ENCODE results near the gene MCFD2. TPM values are rescaled to one million over a fixed set of nuclear protein-coding genes. Genes with fewer than 3 reads are reported as not detected.

The MCFD2 gene
- total and polyA plus RNA-seq, 4 experiments from 2014 or later, result 25.1 to 43.8 (median 34.2) TPM

DNA sequence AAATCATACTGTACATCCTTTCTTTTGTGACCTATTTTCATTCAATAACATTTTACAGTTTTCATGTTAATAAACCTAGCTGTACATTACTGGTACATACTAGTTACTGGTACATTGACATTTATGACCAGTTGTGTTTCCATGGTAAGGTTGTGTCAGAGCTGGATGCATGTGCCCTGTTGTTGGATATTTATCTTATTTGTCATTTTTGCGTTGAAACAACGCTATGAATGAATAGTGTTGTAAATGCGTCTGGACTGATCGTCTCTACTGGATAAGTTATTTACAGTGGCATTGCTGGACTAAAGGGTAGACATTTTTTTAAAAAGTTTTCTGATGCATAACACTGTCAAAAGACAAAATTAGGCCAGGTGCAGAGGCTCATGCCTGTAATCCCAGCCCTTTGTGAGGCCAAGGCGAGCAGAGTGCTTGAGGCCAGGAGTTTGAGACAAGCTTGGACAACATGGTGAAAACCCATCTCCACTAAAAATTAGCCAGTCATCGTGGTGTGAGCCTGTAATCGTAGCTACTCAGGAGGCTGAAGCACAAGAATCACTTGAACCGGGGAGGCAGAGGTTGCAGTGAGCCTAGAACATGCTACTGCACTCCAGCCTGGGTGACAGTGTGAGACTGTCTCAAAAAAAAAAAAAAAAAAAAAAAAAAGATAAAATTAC, 40.2 kb downstream of the MCFD2 start:
- no peaks in the 10 kb centered on the region for H3K4me1 Mint-ChIP-seq
- Histone ChIP-seq H3K9me3 (ENCODE audit: control insufficient read depth in 1 of 2, low read length in 2 of 2) (no peaks in the 10 kb centered on the region), H3K4me1 (ENCODE audit: insufficient read depth, low read length) (no peaks in the 10 kb centered on the region), H3K27me3 (ENCODE audit: insufficient read depth, low read length) (no peaks in the 10 kb centered on the region), H3K4me3 (ENCODE audit: low read length in 2 of 2) (no peak overlapping the region), H3K27ac (ENCODE audit: low read depth, low read length) (no peak overlapping the region), H3K36me3 (ENCODE audit: insufficient read depth, low read length) (no peaks in the 10 kb centered on the region)
- H3K9me3 Mint-ChIP-seq, result no peaks in the 10 kb centered on the region
- intact Hi-C loops (cut with micrococcal nuclease), result no loop called here
- H3K27me3 Mint-ChIP-seq, result peaks cover 1 to 3% of the 10 kb centered on the region in 2 donors
- H3K36me3 Mint-ChIP-seq, result no peaks in the 10 kb centered on the region
- no peak for DNase-seq
- POLR2A ChIA-PET (ENCODE audit: partially characterized antibody), result no interaction called here
- H3K4me3 Mint-ChIP-seq, result no peak overlapping the region
- CTCF ChIA-PET (ENCODE audit: partially characterized antibody), result no interaction called here
- no peak overlapping the region for H3K27ac Mint-ChIP-seq

DNA sequence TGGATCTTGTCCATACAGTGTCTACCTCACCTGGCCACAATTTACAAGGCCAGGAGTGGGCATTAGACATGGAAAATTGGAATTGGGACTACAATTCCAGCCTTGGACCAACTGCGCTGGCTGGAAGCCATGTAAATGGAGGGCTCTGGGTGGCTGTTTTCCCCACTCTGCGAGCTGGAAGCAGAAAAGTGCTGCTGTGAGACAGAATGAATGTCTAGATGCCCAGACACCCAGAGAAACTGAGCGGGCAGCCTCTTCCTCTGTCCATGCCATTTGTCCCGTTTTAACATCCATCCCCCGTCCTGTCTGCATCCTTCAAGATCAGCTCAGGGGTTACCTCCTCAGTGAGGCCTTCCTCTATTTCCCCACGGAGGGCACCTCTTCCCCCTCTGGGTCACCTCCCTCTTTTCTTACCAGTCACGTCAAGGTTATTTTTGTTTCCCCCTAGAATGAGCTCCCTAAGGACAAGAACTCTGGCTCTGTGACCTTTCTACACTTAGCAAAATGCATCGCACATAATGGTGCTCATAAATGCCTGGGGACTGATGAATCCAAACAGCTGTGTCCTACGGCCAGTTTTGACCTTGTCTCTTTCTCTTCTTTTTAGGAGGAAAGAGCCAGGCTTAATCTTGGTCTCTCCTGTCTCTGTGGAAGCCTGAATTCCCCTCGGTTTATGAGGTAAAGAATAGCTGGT, 41.2 kb downstream of the MCFD2 start:
- DNase-seq, result no peak
- no peaks in the 10 kb centered on the region for H3K9me3 Mint-ChIP-seq
- intact Hi-C loops (cut with micrococcal nuclease), result no loop called here
- H3K27me3 ChIP-seq (ENCODE audit: insufficient read depth, low read length), result no peaks in the 10 kb centered on the region
- no peak overlapping the region for H3K27ac Mint-ChIP-seq
- H3K4me3 ChIP-seq (ENCODE audit: low read length in 2 of 2), result no peak overlapping the region
- H3K36me3 Mint-ChIP-seq, result no peaks in the 10 kb centered on the region
- H3K9me3 ChIP-seq (ENCODE audit: control insufficient read depth in 1 of 2, low read length in 2 of 2), result no peaks in the 10 kb centered on the region
- ChIA-PET CTCF (ENCODE audit: partially characterized antibody) (no interaction called here), POLR2A (ENCODE audit: partially characterized antibody) (no interaction called here)
- no peaks in the 10 kb centered on the region for H3K4me1 ChIP-seq (ENCODE audit: insufficient read depth, low read length)
- H3K4me1 Mint-ChIP-seq, result no peaks in the 10 kb centered on the region
- no peak overlapping the region for H3K4me3 Mint-ChIP-seq
- no peaks in the 10 kb centered on the region for H3K36me3 ChIP-seq (ENCODE audit: insufficient read depth, low read length)
- peaks cover 1 to 3% of the 10 kb centered on the region in 2 donors for H3K27me3 Mint-ChIP-seq
- no peak overlapping the region for H3K27ac ChIP-seq (ENCODE audit: low read depth, low read length)

DNA sequence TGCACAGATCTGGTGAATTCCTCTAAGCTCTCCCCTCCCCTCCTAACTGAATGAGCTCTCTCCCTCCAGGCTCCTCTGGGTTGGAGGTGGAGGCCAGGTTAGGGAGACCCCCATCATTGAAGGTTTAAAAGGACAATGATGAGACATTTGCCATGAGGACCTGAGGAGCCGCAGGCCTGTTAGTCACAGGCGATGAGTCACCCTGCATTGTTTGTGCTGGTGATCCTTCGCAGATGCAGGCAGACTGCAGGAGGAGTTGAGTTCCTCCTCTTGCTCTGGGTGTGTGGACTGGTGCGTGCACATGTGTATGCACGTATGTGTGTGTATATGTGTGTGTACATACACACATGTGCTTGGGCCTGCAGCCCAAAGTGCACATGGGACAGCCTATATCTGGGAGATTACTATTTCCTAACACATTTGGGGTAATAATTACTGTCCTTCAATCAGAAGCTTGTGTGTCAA, 42.0 kb downstream of the MCFD2 start:
- ChIA-PET CTCF (ENCODE audit: partially characterized antibody) (no interaction called here), POLR2A (ENCODE audit: partially characterized antibody) (no interaction called here)
- Histone ChIP-seq H3K4me3 (ENCODE audit: low read length in 2 of 2) (no peak overlapping the region), H3K9me3 (ENCODE audit: control insufficient read depth in 1 of 2, low read length in 2 of 2) (no peaks in the 10 kb centered on the region), H3K27ac (ENCODE audit: low read depth, low read length) (no peak overlapping the region), H3K4me1 (ENCODE audit: insufficient read depth, low read length) (no peaks in the 10 kb centered on the region), H3K36me3 (ENCODE audit: insufficient read depth, low read length) (no peaks in the 10 kb centered on the region), H3K27me3 (ENCODE audit: insufficient read depth, low read length) (no peaks in the 10 kb centered on the region)
- Mint-ChIP-seq H3K4me3 (no peak overlapping the region), H3K27ac (no peak overlapping the region), H3K9me3 (no peaks in the 10 kb centered on the region), H3K36me3 (no peaks in the 10 kb centered on the region), H3K4me1 (no peaks in the 10 kb centered on the region), H3K27me3 (peaks cover 1 to 4% of the 10 kb centered on the region in 2 donors)
- no peak for DNase-seq
- intact Hi-C loops (cut with micrococcal nuclease), result no loop called here

- Mint-ChIP-seq H3K4me1 (no peaks in the 10 kb centered on the region), H3K9me3 (no peaks in the 10 kb centered on the region), H3K27ac (no peak overlapping the region), H3K4me3 (no peak overlapping the region), H3K36me3 (no peaks in the 10 kb centered on the region), H3K27me3 (peaks cover 1 to 4% of the 10 kb centered on the region in 2 donors)
- intact Hi-C loops (cut with micrococcal nuclease), result no loop called here
- Histone ChIP-seq H3K27ac (ENCODE audit: low read depth, low read length) (no peak overlapping the region), H3K27me3 (ENCODE audit: insufficient read depth, low read length) (no peaks in the 10 kb centered on the region), H3K36me3 (ENCODE audit: insufficient read depth, low read length) (no peaks in the 10 kb centered on the region), H3K4me1 (ENCODE audit: insufficient read depth, low read length) (no peaks in the 10 kb centered on the region), H3K9me3 (ENCODE audit: control insufficient read depth in 1 of 2, low read length in 2 of 2) (no peaks in the 10 kb centered on the region), H3K4me3 (ENCODE audit: low read length in 2 of 2) (no peak overlapping the region)
- DNase-seq, result no peak
- CTCF ChIA-PET (ENCODE audit: partially characterized antibody), result interaction anchor here (1.0 kb wide), 1 partner anchor 23 kb away, joined by 3 read pairs; no protein-coding TSS in a partner anchor
- POLR2A ChIA-PET (ENCODE audit: partially characterized antibody), result no interaction called here
These were observed 42.6 kb downstream of the MCFD2 start for GRCh38 chr2:46872902-46873603.

GRCh38 chr2:46871976-46872381, 43.6 kb downstream of the MCFD2 start:
- Histone ChIP-seq H3K27ac (ENCODE audit: low read depth, low read length) (no peak overlapping the region), H3K27me3 (ENCODE audit: insufficient read depth, low read length) (no peaks in the 10 kb centered on the region), H3K9me3 (ENCODE audit: control insufficient read depth in 1 of 2, low read length in 2 of 2) (no peaks in the 10 kb centered on the region), H3K4me3 (ENCODE audit: low read length in 2 of 2) (no peak overlapping the region), H3K4me1 (ENCODE audit: insufficient read depth, low read length) (no peaks in the 10 kb centered on the region), H3K36me3 (ENCODE audit: insufficient read depth, low read length) (no peaks in the 10 kb centered on the region)
- ChIA-PET POLR2A (ENCODE audit: partially characterized antibody) (no interaction called here), CTCF (ENCODE audit: partially characterized antibody) (no interaction called here)
- no peak overlapping the region for H3K4me3 Mint-ChIP-seq
- no peaks in the 10 kb centered on the region for H3K9me3 Mint-ChIP-seq
- H3K4me1 Mint-ChIP-seq, result no peaks in the 10 kb centered on the region
- H3K27me3 Mint-ChIP-seq, result peaks cover 1 to 4% of the 10 kb centered on the region in 2 donors
- DNase-seq, result no peak
- no peak overlapping the region for H3K27ac Mint-ChIP-seq
- intact Hi-C loops (cut with micrococcal nuclease), result no loop called here
- no peaks in the 10 kb centered on the region for H3K36me3 Mint-ChIP-seq

GRCh38 chr2:46870051-46870839, 45.4 kb downstream of the MCFD2 start:
- Mint-ChIP-seq H3K27me3 (peaks cover 1 to 4% of the 10 kb centered on the region in 2 donors), H3K4me3 (no peak overlapping the region), H3K9me3 (peaks cover 0 to 10% (median 4%) of the 10 kb centered on the region in 8 donors), H3K27ac (no peak overlapping the region), H3K4me1 (peaks cover 0 to 4% (median 0%) of the 10 kb centered on the region in 4 donors), H3K36me3 (no peaks in the 10 kb centered on the region)
- Histone ChIP-seq H3K4me1 (ENCODE audit: insufficient read depth, low read length) (no peaks in the 10 kb centered on the region), H3K36me3 (ENCODE audit: insufficient read depth, low read length) (no peaks in the 10 kb centered on the region), H3K4me3 (ENCODE audit: low read length in 2 of 2) (no peak overlapping the region), H3K9me3 (ENCODE audit: control insufficient read depth in 1 of 2, low read length in 2 of 2) (no peaks in the 10 kb centered on the region), H3K27me3 (ENCODE audit: insufficient read depth, low read length) (no peaks in the 10 kb centered on the region), H3K27ac (ENCODE audit: low read depth, low read length) (no peak overlapping the region)
- CTCF ChIA-PET (ENCODE audit: partially characterized antibody), result no interaction called here
- POLR2A ChIA-PET (ENCODE audit: partially characterized antibody), result no interaction called here
- intact Hi-C loops (cut with micrococcal nuclease), result no loop called here
- no peak for DNase-seq

DNA sequence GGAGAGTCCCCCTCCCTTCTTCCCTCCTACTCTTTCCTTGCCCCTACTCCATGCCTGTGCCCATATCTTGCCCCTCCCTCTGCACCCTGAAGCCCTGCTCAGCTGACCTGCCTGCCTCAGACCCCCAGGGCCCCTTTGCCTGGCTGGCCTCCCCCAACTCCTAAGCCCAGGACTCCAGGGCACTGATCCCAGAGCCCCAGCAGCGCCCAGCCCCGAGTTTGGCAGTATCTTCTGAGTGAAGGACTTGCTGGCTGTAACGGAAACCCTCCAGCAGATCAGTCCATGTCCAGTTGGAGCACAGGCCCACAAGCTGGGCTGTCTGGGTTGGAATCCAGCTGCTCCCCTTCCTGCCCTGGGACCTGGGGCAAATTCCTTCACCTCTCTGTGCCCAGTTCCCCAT, 46.0 kb downstream of the MCFD2 start:
- no peaks in the 10 kb centered on the region for H3K36me3 ChIP-seq (ENCODE audit: insufficient read depth, low read length)
- peaks cover 0 to 15% (median 9%) of the 10 kb centered on the region in 8 donors for H3K9me3 Mint-ChIP-seq
- no peaks in the 10 kb centered on the region for H3K27me3 ChIP-seq (ENCODE audit: insufficient read depth, low read length)
- H3K27ac Mint-ChIP-seq, result no peak overlapping the region
- H3K4me3 ChIP-seq (ENCODE audit: low read length in 2 of 2), result no peak overlapping the region
- DNase-seq, result no peak
- H3K4me1 ChIP-seq (ENCODE audit: insufficient read depth, low read length), result no peaks in the 10 kb centered on the region
- H3K27me3 Mint-ChIP-seq, result peaks cover 1 to 4% of the 10 kb centered on the region in 2 donors
- H3K9me3 ChIP-seq (ENCODE audit: control insufficient read depth in 1 of 2, low read length in 2 of 2), result no peaks in the 10 kb centered on the region
- intact Hi-C loops (cut with micrococcal nuclease), result no loop called here
- ChIA-PET POLR2A (ENCODE audit: partially characterized antibody) (no interaction called here), CTCF (ENCODE audit: partially characterized antibody) (no interaction called here)
- H3K27ac ChIP-seq (ENCODE audit: low read depth, low read length), result no peak overlapping the region
- H3K4me3 Mint-ChIP-seq, result no peak overlapping the region
- H3K36me3 Mint-ChIP-seq, result peaks cover 0 to 5% of the 10 kb centered on the region in 2 donors
- H3K4me1 Mint-ChIP-seq, result peaks cover 0 to 4% (median 0%) of the 10 kb centered on the region in 4 donors

Data from CD4-positive, alpha-beta memory T cell (primary cell).